ENCODE data around the gene PRR19.
"Not testable (repeated sequence)": the region's sequence is repeated elsewhere in the genome, so short reads cannot be mapped to it uniquely, and the experiment has no call there.

Gene PRR19, protein sequence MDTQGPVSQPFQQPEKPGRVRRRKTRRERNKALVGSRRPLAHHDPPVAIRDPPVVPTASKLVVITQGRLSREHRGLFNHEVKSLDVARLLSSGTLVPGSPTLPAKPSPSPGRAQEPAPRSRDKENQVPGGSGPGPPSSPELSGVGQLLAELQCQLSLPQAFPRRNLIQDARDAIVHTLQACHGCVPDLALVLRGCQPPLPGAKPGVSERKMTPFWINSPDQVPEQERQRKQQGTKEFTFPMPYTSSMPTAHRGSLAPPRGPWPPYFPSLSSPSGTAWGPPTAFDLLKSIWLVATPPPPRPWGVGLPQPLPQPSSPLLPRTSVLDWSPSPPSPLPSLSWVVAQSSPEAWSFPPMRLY

DNA sequence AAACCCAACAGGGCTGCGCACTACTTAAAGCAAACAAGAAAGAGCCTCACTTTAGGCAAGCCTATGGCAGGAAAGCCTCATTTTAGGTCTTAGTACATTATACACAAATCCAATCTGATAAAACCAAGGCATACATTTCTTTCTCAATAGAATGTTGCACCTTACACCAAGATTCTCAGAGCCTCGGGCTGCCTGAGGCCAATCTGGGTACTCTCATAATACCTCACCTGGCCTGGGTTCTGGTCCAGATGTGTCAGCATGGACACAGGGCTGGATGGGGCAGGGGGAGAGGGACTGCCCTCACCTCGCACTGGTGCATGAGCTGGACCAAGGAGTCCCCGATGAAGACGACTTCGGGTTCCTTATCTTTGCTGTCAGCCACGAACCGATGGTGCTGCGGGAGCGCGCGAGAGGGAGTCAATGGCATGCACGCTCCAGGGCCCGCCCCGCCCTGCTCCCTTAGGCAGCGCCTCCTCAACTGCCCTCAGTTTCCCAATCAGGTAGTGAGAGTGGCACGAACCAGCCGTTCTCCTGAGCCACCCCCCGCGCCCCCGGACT is at the start of gene PRR19:
Gene PRR19, plus strand, starts transcription at position 487 of the 558 bp plus-strand sequence. CDS start 7,453 bp downstream, outside the sequence.
- DNase-seq (ENCODE audit: low spot score) = peak; percentile 41

DNA sequence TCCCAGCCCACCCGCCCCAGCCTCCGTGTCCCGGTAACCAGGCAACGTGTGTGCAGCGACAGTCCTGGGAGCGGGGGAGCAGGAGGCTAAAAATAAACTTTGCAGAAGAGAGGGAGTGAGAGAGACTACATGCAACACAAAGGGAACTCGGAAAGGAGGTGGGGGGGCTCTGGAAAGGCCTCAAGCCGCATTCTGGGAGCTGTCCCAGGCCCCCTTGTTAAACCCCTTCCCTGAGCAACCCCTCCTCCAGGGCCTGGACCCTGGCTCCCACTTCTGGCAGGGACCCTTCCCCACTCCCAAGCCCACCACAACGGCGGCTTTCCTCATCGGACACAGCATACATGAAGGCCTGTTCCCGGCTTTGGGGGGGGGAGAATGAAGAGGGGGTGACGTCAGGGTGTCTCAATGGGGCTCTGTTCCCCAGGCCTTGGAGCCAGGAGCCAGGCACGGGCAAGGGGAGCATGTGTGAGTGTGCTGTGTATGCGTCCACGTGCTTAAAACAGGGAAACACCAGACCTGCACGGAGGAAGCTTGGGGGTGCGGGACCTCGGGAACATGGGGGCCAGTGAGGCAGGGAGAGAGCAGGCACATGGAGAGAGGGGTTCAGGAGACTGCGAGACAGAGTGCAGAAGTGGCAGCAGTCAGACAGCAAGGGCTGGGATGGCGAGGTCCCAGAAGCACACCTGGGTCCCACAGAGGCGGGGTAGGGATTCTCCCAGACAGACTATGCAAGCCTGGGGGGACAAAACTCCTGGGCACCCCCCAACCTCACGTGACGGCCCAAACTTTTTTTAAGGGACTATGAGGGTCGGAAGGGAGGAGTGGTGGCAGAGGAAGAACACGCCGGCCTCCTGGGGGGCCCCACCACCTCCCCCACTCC is 49.3 kb upstream of the PRR19 start:
- no peak for DNase-seq (ENCODE audit: low spot score)

DNA sequence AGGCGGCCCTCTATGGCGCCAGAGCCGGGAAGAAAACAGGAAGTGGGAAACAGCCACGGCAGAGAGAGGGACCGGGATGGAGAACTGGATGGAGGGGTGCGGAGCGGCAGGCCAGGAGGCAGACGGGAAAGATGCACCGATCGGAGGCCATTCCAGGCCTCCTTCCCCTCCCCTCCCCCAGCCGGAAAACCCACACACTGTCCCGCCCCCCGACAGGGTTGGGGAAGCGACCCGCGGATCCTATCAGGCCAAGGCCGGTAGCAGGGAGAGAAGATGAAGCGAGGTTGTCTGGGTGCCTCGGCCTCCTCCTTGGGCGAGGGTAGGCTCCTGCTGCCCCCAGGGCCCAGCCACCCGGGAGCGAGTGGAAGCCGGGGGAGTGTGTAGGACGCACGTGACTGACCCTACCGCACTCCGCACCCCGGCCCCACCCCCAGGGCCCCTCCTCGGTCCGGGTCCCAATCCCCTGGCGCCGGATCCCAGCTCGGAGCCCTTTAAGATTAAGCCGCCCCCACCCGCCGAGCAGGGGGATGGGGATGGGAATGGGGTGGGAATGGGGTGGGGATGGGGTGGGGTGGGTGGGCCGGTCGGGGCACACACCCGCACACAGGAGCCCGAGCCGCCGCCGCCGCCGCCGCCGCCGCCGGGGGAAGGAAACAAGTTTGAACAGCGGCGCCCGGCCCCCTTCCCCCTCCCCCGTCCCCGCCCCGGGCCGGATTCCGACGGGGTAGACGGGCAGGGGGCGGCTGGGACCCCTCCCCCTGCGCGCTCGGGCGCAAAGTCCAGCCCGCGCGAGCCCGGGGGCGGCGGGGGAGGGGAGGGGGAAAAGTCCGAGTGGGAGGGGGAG is 48.5 kb upstream of the PRR19 start:
- peak; percentile 50 for DNase-seq (ENCODE audit: low spot score)

DNA sequence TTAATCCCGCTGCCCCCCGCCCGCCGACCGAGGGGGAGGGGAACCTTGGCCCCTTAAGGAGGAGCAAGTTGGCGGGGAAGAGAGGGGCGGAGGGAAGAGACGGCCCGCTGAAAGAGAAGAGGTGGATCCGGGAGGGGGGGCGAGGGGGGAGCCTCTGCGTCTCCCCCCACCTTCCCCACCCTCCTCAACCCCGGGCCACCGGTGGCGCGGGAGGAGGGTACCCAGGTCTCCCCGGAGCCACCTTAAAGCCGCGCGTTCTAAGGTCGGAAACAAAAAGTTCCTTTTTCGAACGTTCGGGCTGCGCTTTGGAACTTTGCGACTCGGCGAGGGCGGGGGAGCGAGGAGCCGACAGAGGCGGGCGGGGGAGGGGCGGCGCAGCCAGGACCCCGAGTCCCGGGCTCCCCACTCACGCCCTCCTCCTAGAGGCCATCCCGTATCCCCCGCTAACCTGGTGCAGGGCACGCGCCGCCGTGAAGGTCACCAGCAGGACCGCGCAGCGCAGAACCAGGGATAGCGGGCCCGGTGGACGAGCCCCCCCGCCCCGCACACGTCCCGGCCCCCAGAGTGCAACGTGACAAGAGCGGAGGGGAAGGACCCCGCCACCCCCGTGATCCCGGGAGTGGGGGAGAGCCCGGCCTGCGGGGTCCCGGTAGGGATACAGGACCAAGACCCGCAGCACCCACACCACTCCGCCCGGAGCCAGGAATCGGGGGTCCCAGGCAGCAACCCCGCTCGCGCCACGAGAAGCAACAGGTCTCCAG is 47.7 kb upstream of the PRR19 start:
- DNase-seq (ENCODE audit: low spot score) = peak; percentile 51

DNA sequence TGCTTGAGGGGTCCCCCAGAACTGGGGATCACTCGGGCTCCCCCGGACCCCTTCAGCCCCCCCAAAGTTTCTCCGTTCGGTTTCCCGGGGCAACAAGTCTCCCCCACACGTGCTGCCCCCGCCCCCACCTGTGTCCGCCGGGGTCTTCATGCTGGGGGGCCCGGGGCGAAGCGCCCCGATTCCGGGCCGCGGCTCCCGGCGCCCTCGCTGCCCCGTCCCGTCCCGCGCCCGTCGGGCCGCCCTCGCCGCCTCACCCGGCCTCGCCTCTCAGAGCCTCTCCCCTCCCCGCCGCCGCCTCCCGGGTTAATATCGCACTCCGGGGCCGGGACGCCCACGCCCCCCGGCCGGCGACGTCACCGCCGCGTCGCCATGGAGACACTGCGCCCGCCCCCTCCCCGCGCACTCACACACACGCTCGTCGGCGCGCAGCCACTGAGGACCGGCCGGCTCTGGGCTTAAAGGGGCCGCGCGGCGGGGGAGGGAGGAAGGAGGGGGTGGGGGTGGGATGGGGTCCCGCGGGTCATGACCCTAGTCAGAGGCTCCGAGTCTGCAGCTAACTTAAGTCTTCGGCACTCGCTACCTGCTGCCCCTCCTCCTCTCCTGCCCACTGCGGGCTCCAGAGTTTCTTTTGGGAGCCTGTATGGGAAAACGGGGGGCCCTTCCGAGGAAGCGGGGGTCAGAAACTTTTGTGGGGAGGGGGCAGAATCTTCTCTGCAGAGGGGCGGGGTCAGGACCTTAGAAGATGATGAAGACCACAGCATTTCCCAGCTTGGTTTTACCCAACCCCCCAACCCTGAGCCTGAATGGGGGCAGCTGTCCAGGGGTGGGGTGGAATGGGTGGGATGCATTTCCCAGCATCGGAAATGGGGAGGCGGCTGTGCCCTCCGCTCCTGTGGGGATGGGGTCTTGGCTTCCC is 46.8 kb upstream of the PRR19 start, which contains the start of gene ERF:
Gene ERF, minus strand, starts transcription at position 279 of the 916 bp plus-strand sequence. Its CDS starts 129 bp downstream, at position 150.
- peak; percentile 87 for DNase-seq (ENCODE audit: low spot score)

DNA sequence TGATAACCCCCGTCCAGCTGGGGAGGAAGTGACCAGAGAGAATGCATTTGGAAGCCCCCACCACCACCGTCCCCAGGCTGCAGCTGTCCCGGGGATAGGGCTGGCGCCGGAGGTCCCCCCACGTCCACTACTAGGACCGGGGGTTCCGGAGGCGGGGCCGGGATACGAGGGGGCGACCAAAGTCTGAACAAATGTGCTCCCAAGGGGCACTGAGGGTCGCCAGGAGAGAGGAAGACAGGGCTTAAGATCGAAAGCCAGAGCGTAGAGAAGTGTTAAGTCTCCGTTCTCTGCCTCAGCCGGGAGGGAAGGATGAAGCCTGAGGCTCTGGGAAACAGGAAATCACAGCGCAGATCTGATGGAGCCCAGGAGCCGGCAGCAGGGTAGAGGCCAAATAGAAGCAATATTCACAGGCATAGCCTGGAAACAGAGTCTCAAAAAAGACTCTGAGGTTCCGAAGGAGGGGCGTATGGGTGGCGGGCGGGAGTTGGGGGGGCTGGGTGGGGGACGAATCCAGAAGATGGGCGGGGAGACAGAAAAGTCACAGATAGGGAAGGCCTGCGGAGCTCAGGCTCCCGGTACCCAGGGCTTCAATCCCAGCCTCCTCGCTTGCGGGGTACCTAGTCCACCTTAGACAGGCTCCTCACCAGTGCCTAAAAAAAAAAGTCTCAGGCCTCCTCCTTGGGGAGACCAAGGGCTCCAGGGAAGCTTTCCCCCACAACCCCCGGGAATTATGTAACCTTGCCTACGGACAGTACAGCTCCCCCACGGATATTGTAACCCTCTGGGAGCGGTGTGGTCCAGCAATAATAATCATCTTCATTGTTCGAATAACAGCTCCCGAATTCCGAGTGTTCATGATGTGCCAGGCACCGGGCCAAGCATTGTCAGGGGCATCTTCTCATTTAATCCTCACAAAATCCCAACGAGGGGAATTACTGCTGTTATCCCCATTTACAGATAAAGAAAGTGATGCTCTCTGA is 45.9 kb upstream of the PRR19 start:
- peak; percentile 12 for DNase-seq (ENCODE audit: low spot score)

DNA sequence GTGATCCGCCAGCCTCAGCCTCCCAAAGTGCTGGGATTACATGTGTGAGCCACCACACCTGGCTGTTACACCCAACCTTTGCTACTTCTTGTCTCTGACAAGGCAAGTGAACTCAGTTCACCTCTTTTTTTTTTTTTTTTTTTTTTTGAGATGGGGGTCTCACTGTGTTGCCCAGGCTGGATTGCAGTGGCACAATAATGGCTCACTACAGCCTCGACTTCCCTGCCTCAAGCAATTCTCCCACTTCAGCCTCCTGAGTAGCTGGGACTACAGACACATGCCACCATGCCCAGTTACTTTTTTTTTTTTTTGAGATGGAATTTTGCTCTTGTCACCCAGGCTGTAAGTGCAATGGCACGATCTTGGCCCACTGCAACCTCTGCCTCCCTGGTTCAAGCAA is 44.1 kb upstream of the PRR19 start:
- DNase-seq (ENCODE audit: low spot score) = not testable (repeated sequence)

DNA sequence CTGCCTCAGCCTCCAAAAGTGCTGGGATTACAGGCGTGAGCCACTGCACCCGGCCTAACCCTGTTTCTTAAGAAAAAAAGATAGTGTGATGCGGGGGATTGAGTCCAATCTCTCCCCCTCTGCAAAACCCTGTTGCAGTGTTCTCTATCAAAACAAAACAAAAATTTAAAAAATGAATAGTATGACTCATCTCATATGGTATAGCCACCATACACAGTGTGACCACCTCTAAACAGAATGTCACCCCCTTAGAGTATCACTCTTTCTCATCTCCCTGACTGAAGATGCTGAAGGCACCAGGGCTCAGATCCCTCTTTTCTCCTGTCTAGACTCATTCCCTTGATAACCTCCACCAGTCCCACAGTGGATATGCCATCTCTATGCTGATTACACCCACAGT is 40.2 kb upstream of the PRR19 start:
- DNase-seq (ENCODE audit: low spot score) = no peak

DNA sequence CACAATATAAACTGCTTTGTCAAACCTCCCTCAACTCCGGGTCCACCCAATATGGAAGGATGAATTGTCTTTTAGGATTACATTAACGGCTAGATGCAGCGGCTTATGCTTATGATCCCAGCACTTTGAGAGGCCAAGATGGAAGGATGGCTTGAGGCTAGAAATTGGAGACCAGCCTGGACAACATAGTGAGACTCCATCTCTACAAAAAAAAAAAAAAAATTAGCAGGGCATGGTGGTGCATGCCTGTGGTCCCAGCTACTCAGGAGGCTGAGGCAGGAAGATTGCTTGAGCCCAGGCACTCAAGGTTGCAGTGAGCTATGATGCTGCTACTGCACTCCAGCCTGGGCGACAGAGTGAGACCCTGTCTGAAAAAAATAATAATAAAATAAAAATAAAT is 35.8 kb upstream of the PRR19 start:
- DNase-seq (ENCODE audit: low spot score) = not testable (repeated sequence)

DNA sequence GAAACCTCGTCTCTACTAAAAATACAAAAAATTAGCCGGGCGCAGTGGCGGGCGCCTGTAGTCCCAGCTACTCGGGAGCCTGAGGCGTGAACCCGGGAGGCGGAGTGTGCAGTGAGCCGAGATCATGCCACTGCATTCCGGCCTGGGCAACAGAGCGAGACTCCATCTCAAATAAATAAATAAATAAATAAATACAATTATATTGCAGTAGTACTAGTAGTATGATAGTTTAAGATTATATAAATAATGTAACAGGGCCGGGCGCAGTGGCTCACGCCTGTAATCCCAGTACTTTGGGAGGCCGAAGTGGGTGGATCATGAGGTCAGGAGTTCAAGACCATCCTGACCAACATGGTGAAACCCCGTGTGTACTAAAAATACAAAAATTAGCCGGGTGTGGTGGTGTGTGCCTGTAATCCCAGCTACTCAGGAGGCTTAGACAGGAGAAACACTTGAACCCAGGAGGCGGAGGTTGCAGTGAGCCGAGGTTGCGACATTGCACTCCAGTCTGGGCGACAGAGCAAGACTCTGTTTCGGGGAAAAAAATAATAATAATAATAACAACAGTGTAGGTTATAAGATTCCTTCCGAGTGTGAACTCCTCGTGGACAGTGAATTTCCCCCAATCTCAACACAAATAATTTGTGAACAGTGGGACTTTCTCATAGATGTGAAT is 34.9 kb upstream of the PRR19 start:
- DNase-seq (ENCODE audit: low spot score) = not testable (repeated sequence)

DNA sequence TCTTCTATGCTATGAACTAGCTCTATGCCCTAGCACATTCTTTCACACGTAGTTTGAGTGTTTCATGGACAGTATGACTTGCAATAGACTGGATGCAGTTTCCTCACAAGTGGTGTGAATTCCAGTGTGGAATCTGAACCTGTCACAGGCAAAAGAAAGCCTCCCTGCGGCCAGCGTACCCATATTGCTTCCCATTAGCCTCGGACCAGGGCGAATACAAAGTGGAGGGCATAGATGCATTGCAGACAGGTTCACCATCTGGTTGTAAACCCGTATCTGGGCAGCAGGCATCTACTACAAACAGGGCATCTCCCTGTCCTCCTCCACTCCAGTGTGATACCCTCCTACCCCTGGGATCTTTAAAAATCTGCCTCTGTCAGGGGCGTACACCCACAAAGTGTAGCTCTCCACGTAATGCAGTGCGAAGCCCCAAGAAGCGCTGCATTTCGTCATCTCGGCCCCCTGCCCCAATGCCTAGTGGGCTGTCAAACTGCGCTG is 34.2 kb upstream of the PRR19 start:
- DNase-seq (ENCODE audit: low spot score) = no peak

DNA sequence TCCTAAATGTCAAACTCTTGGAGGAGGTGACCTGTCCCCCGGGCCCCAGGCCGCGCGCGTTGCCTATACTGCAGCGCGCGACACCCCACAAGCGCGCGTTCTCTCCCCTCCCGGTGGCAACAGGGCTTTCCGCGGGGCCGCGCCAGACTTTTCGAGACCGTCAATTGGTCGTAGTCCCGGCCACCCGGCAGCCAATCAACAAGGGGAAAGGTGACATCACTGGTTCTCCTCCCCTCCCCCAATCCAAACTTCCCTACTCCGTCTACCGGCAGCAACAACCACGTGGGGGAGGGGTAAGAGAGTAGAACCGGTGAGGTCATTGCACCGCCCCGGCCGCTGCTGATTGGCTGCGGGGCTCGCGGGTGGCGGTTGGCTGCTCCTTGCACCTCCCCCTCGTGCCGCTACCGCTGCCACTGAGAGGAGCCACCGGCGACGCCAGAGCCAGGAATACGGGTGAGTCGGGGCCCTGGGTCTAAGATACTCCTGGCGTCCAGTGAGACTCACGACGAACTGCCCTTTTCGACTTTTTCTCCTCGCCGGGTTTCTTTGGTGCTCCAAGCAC is 33.7 kb upstream of the PRR19 start:
- peak; percentile 99 for DNase-seq (ENCODE audit: low spot score)

DNA sequence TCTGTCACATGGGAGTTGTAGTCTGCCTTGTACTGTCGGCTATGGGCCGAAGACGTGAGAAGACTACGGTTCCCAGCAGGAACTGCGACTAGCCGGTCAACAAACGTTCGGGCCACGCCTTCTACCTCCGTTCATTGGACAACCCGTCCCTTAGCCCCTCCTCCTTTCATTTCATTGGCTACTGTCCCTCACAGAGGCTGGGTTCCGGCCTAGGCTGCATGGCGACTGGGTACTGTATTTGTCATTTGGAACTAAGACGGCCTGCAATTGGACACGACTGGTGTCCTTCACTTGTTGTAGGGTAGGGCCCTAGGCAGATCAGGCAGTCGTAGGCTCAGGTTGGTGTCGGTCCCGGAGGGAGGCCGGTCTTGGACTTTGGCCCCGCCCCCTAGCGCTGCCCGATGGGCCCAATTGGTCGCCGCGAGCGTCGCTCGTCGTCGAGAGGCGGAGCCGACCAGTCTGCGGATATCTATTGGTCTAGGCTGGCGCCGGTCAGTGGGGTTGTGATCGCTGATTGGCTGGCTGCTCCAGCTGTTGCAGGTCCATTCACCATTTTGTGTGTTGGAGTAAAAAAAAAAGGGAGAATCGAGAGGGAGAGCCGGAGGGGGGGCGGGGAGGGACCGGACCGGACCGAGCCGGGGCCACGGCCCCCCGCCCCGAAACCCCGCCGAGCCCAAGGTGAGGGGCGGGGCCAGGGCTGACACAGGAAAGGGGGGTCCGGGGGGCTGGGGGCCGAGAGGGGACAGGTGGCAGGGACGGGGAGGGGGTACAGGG is 33.0 kb upstream of the PRR19 start, which contains the start of gene CIC:
Gene CIC, plus strand, starts transcription at position 549 of the 774 bp plus-strand sequence. CDS start 2,532 bp downstream, outside the sequence.
- peak; percentile 100 for DNase-seq (ENCODE audit: low spot score)

DNA sequence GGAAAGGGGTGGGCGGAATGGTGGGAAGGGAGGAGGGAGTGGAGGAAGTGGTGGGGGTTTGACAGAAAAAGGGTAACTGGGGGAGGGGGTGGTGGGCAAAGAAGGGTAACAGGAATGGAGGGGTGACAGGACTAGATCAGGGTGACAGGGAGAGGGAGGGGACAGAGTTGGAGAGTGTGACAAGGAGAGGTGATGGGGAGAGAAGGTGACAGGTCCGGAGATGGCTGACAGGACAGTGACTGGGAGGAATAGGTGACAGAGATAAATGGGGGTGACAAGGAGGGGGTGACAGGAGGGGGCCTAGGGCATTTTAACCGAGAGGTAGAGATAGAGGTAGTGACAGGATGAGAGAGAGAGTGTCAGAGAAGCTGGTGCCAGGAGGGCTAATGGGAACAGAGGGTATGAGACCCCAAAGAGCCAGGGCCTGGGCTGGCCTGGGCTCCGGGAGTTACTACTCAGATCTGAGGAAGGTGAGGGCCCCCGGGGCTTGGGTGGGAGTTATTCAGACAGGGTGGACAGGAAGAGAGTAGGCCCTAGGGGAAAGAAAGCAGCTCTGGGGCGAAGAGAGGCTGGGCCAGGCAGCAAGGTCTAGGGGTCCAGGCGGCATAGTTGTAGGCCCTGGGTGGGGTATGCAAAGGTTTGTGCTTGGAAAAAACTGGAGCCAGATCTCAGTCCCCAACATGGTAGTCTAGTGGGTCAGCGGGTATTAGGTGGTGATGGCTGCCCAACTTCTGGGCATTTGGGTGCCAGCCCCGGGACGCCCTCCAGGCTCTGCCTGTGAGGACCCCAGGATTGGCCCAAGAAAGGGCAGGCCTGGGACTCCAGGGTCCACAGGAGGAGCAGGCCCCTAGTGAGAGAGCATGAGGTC is 32.2 kb upstream of the PRR19 start:
- peak; percentile 58 for DNase-seq (ENCODE audit: low spot score)

DNA sequence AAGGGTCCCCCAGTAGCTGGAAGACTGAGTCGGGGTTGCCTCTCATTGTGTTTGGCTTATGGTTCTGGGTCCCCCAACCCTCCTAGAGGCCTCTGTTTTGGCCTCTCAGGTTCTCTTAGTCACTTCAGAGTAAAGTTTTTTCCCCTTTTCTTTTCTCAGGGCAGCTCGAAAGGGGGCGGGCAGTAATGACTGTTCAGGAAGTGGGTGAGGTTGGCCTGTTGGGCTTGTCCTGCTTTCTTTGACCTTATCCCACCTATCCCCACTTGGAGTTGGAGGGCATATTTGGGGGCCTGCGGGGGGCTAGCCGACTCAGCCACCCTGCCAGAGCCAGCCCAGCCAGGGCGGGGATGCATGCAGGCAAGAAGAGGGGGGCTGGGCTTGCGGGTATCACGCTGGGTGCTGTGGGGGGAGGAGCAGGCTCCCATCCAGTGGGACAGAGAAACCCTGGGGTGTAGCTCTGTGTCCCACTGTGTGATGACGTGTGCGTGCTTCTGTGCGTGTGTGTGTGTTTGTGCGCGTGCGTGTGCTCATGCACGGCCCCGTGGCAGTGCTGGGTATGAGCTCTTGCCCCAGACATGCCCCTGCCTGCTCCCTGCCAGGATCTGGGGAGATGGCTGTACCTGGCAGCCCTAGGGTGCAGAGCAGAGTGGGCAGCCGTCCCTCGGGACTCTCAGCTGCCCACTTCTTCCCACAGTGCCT is 31.4 kb upstream of the PRR19 start:
- DNase-seq (ENCODE audit: low spot score) = peak; percentile 83

Measured in hematopoietic multipotent progenitor cell treated with erythropoietin and hydrocortisone succinate and interleukin-3 and kit ligand, for 17 days (in vitro differentiated cells).